ENCODE data around the gene OPN3.

Gene OPN3

DNA sequence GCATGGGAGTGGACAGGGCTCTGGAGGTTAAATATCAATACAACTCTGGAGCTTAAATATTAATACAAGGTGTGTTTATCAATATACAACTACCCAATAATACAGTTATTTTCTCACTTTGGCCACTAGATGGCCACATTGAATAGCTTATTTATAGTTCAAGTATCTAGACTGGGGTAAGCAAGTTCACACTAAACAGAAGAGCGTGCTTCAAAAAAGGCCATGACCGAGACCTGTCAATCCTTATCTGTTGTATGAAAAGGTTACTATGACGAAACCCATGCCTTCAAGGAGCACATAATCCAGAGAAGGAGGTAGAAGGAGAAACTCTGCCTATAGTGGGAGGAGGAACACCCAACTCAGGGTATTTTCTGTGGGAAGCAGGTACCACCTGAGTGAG, 29.1 kb downstream of the OPN3 start:
- no peak overlapping the region for H3K18ac ChIP-seq (ENCODE audit: low read depth in 1 of 2, low read length in 2 of 2)
- WGBS = 11% methylated on average over 3 of the region's 3 CpGs
- no peak overlapping the region for H3K14ac ChIP-seq (ENCODE audit: low read length in 2 of 2)

GRCh38 chr1:241610056-241610815, 29.9 kb downstream of the OPN3 start:
- H3K27me3 ChIP-seq (ENCODE audit: control insufficient read depth in 1 of 2, insufficient read depth in 1 of 2, low read length in 2 of 2) = no peaks in the 10 kb centered on the region
- no peak overlapping the region for H4K8ac ChIP-seq (ENCODE audit: low read length)
- H3K9ac ChIP-seq (ENCODE audit: low read length) = no peak overlapping the region
- no peak overlapping the region for H2BK5ac ChIP-seq (ENCODE audit: low read depth, low read length, poor library complexity, severe bottlenecking)
- H3K27ac ChIP-seq (ENCODE audit: low read length, poor library complexity, severe bottlenecking) = peak overlapping the region; percentile 48
- no peak overlapping the region for H3K14ac ChIP-seq (ENCODE audit: low read length in 2 of 2)
- H3K9me3 ChIP-seq (ENCODE audit: control insufficient read depth, low read length) = no peaks in the 10 kb centered on the region
- peaks cover 6% of the 10 kb centered on the region for H3K4me1 ChIP-seq (ENCODE audit: control insufficient read depth, insufficient read depth, low read depth, low read length)
- H2BK120ac ChIP-seq (ENCODE audit: low read depth, low read length) = no peak overlapping the region
- no peak overlapping the region for H2BK15ac ChIP-seq (ENCODE audit: low read depth, poor library complexity, severe bottlenecking)
- H3K23ac ChIP-seq (ENCODE audit: low read length in 2 of 2) = no peak overlapping the region
- H3K18ac ChIP-seq (ENCODE audit: low read depth in 1 of 2, low read length in 2 of 2) = no peak overlapping the region
- H2AK5ac ChIP-seq (ENCODE audit: low read length, severe bottlenecking) = peak overlapping the region; percentile 83
- no peak overlapping the region for H3K4me2 ChIP-seq (ENCODE audit: low read length, poor library complexity, severe bottlenecking)
- no peaks in the 10 kb centered on the region for H3K36me3 ChIP-seq (ENCODE audit: control insufficient read depth in 1 of 2, insufficient read depth in 2 of 2, low read depth in 1 of 2, low read length in 2 of 2)
- peak; percentile 67 for DNase-seq
- H2AFZ ChIP-seq (ENCODE audit: low read depth, low read length) = no peak overlapping the region
- H2BK12ac ChIP-seq (ENCODE audit: low read length in 2 of 2) = no peak overlapping the region
- no peak overlapping the region for H3K4ac ChIP-seq (ENCODE audit: low read depth in 1 of 2, low read length in 2 of 2)
- no peak overlapping the region for H4K91ac ChIP-seq (ENCODE audit: low read length)
- peaks cover 3% of the 10 kb centered on the region for H3K79me1 ChIP-seq (replicated peaks; ENCODE audit: low read length, poor library complexity, severe bottlenecking)
- WGBS = 47% methylated on average over 7 of the region's 8 CpGs
- H3K4me3 ChIP-seq (ENCODE audit: insufficient read depth in 1 of 2, low read depth in 1 of 2, low read length in 2 of 2) = no peak overlapping the region

More for the DNA sequence above, 29.1 kb downstream of the OPN3 start:
- H3K9me3 ChIP-seq (ENCODE audit: control insufficient read depth, low read length) = no peaks in the 10 kb centered on the region
- no peak overlapping the region for H3K4ac ChIP-seq (ENCODE audit: low read depth in 1 of 2, low read length in 2 of 2)
- no peak overlapping the region for H3K4me2 ChIP-seq (ENCODE audit: low read length, poor library complexity, severe bottlenecking)
- H3K79me1 ChIP-seq (replicated peaks; ENCODE audit: low read length, poor library complexity, severe bottlenecking) = peaks cover 3% of the 10 kb centered on the region
- H2BK15ac ChIP-seq (ENCODE audit: low read depth, poor library complexity, severe bottlenecking) = no peak overlapping the region
- no peak overlapping the region for H2BK120ac ChIP-seq (ENCODE audit: low read depth, low read length)
- H3K4me3 ChIP-seq (ENCODE audit: insufficient read depth in 1 of 2, low read depth in 1 of 2, low read length in 2 of 2) = no peak overlapping the region
- peak overlapping the region; percentile 88 for H3K9ac ChIP-seq (ENCODE audit: low read length)
- peak; percentile 81 for DNase-seq
- H4K8ac ChIP-seq (ENCODE audit: low read length) = no peak overlapping the region
- peaks cover 11% of the 10 kb centered on the region for H3K4me1 ChIP-seq (ENCODE audit: control insufficient read depth, insufficient read depth, low read depth, low read length)
- no peak overlapping the region for H4K91ac ChIP-seq (ENCODE audit: low read length)
- no peak overlapping the region for H2AFZ ChIP-seq (ENCODE audit: low read depth, low read length)
- H2BK5ac ChIP-seq (ENCODE audit: low read depth, low read length, poor library complexity, severe bottlenecking) = no peak overlapping the region
- H3K27me3 ChIP-seq (ENCODE audit: control insufficient read depth in 1 of 2, insufficient read depth in 1 of 2, low read length in 2 of 2) = no peaks in the 10 kb centered on the region
- no peak overlapping the region for H2AK5ac ChIP-seq (ENCODE audit: low read length, severe bottlenecking)
- H3K27ac ChIP-seq (ENCODE audit: low read length, poor library complexity, severe bottlenecking) = no peak overlapping the region
- no peak overlapping the region for H3K23ac ChIP-seq (ENCODE audit: low read length in 2 of 2)
- no peaks in the 10 kb centered on the region for H3K36me3 ChIP-seq (ENCODE audit: control insufficient read depth in 1 of 2, insufficient read depth in 2 of 2, low read depth in 1 of 2, low read length in 2 of 2)
- H2BK12ac ChIP-seq (ENCODE audit: low read length in 2 of 2) = peak overlapping the region in 1 of 2 experiments; percentile 68

DNA sequence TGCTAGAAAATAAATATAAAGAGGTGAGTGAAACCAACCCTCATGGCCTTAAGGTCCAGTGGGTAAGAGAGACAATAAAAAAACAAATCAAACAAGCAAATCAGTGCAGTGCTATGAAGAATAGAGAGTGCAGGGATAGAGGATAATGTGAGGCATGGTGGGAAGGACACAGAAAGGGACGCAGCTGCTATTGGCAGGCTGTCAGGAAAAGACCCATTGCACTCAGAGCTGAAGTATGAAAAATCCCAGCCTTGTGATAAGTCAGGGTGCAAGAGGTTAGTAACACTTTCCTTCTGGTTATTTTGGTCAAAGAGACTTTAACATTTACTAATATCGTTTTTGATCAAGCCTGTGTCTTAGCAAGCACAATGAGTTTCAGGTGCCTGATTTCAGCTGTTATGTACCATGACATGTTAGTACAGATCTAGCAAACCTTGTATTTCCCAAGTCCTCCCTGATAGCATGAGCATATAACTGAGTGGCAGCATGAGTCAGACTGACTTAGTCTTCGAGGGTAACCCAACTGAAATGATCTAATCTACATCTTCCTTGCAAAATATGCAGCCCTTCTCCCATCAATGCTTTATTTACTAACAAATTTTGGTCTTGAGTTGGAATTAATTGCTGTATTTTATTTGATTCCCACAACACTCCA, 31.7 kb downstream of the OPN3 start:
- H3K9ac ChIP-seq (ENCODE audit: low read length) = peak overlapping the region; percentile 6
- H3K27me3 ChIP-seq (ENCODE audit: control insufficient read depth in 1 of 2, insufficient read depth in 1 of 2, low read length in 2 of 2) = no peaks in the 10 kb centered on the region
- H3K79me1 ChIP-seq (replicated peaks; ENCODE audit: low read length, poor library complexity, severe bottlenecking) = peaks cover 3% of the 10 kb centered on the region
- H3K4ac ChIP-seq (ENCODE audit: low read depth in 1 of 2, low read length in 2 of 2) = peak overlapping the region in 1 of 2 experiments; percentile 47
- DNase-seq = peak; percentile 66
- WGBS = 56% methylated on average over 2 of the region's 3 CpGs
- H3K18ac ChIP-seq (ENCODE audit: low read depth in 1 of 2, low read length in 2 of 2) = no peak overlapping the region
- H2BK12ac ChIP-seq (ENCODE audit: low read length in 2 of 2) = no peak overlapping the region
- H2AK5ac ChIP-seq (ENCODE audit: low read length, severe bottlenecking) = no peak overlapping the region
- peaks cover 12% of the 10 kb centered on the region for H3K4me1 ChIP-seq (ENCODE audit: control insufficient read depth, insufficient read depth, low read depth, low read length)
- no peak overlapping the region for H3K23ac ChIP-seq (ENCODE audit: low read length in 2 of 2)
- H3K4me3 ChIP-seq (ENCODE audit: insufficient read depth in 1 of 2, low read depth in 1 of 2, low read length in 2 of 2) = no peak overlapping the region
- no peaks in the 10 kb centered on the region for H3K9me3 ChIP-seq (ENCODE audit: control insufficient read depth, low read length)
- no peak overlapping the region for H4K91ac ChIP-seq (ENCODE audit: low read length)
- no peak overlapping the region for H2BK120ac ChIP-seq (ENCODE audit: low read depth, low read length)
- peak overlapping the region; percentile 27 for H3K27ac ChIP-seq (ENCODE audit: low read length, poor library complexity, severe bottlenecking)
- H4K8ac ChIP-seq (ENCODE audit: low read length) = no peak overlapping the region
- H3K14ac ChIP-seq (ENCODE audit: low read length in 2 of 2) = no peak overlapping the region
- H3K36me3 ChIP-seq (ENCODE audit: control insufficient read depth in 1 of 2, insufficient read depth in 2 of 2, low read depth in 1 of 2, low read length in 2 of 2) = no peaks in the 10 kb centered on the region
- no peak overlapping the region for H2BK15ac ChIP-seq (ENCODE audit: low read depth, poor library complexity, severe bottlenecking)
- H2BK5ac ChIP-seq (ENCODE audit: low read depth, low read length, poor library complexity, severe bottlenecking) = no peak overlapping the region
- H2AFZ ChIP-seq (ENCODE audit: low read depth, low read length) = no peak overlapping the region
- no peak overlapping the region for H3K4me2 ChIP-seq (ENCODE audit: low read length, poor library complexity, severe bottlenecking)

- Histone ChIP-seq H4K8ac (ENCODE audit: low read length) (no peak overlapping the region), H3K14ac (ENCODE audit: low read length in 2 of 2) (no peak overlapping the region), H3K4ac (ENCODE audit: low read depth in 1 of 2, low read length in 2 of 2) (no peak overlapping the region), H3K18ac (ENCODE audit: low read depth in 1 of 2, low read length in 2 of 2) (no peak overlapping the region), H2AK5ac (ENCODE audit: low read length, severe bottlenecking) (no peak overlapping the region), H3K36me3 (ENCODE audit: control insufficient read depth in 1 of 2, insufficient read depth in 2 of 2, low read depth in 1 of 2, low read length in 2 of 2) (no peaks in the 10 kb centered on the region), H2BK120ac (ENCODE audit: low read depth, low read length) (no peak overlapping the region), H3K79me1 (replicated peaks; ENCODE audit: low read length, poor library complexity, severe bottlenecking) (peaks cover 3% of the 10 kb centered on the region), H2BK15ac (ENCODE audit: low read depth, poor library complexity, severe bottlenecking) (no peak overlapping the region), H3K23ac (ENCODE audit: low read length in 2 of 2) (no peak overlapping the region), H3K27ac (ENCODE audit: low read length, poor library complexity, severe bottlenecking) (no peak overlapping the region), H3K9ac (ENCODE audit: low read length) (no peak overlapping the region), H2BK5ac (ENCODE audit: low read depth, low read length, poor library complexity, severe bottlenecking) (no peak overlapping the region), H2BK12ac (ENCODE audit: low read length in 2 of 2) (no peak overlapping the region), H3K27me3 (ENCODE audit: control insufficient read depth in 1 of 2, insufficient read depth in 1 of 2, low read length in 2 of 2) (no peaks in the 10 kb centered on the region), H3K4me3 (ENCODE audit: insufficient read depth in 1 of 2, low read depth in 1 of 2, low read length in 2 of 2) (no peak overlapping the region), H4K91ac (ENCODE audit: low read length) (no peak overlapping the region), H2AFZ (ENCODE audit: low read depth, low read length) (no peak overlapping the region), H3K4me2 (ENCODE audit: low read length, poor library complexity, severe bottlenecking) (no peak overlapping the region), H3K9me3 (ENCODE audit: control insufficient read depth, low read length) (no peaks in the 10 kb centered on the region), H3K4me1 (ENCODE audit: control insufficient read depth, insufficient read depth, low read depth, low read length) (peaks cover 12% of the 10 kb centered on the region)
- no peak for DNase-seq
Measured at GRCh38 chr1:241607497-241607896, 32.7 kb downstream of the OPN3 start.

All from mesenchymal stem cell (in vitro differentiated cells and primary cell).